Gastroesophageal sphincter (tissue), 3 donors: ENCODE data around the gene KLF13.

ENCODE experiments used
- CTCF ChIP-seq, 4 experiments: fragments of 200-600 bp in 2 of 4; fragments of 450-650 bp in 2 of 4; sonication (generic) in 1 of 4; IDR thresholded peaks; one replicate each; pipeline ENCODE4 v1.5.1; 2017 to 2019; ENCODE audit warnings: antibody characterized with exemption in 4 of 4, mild to moderate bottlenecking in 2 of 4, moderate library complexity in 2 of 4
- EP300 ChIP-seq: sonication (generic); formaldehyde crosslinking; IDR thresholded peaks from one replicate; pipeline ENCODE4 v1.6.1; 2017; ENCODE audit warnings: antibody characterized with exemption, mild to moderate bottlenecking
- POLR2A ChIP-seq, 2 donors: fragments of 450-650 bp; IDR thresholded peaks; one replicate each; pipeline ENCODE4 v1.6.1; 2017; ENCODE audit warnings: antibody characterized with exemption in 2 of 2, mild to moderate bottlenecking in 2 of 2, moderate library complexity in 1 of 2

- TF ChIP-seq CTCF (IDR thresholded peaks at IDR 0.05), result no peak
- TF ChIP-seq POLR2A (IDR thresholded peaks at IDR 0.05), result no peak
- no peak for TF ChIP-seq EP300
These were observed 4.2 kb downstream of the KLF13 start for GRCh38 chr15:31330836-31331235.
